Fibroblast of skin of scalp (primary cell): Measurements from ENCODE around the gene OMG.

Experiments used
- DNase-seq: peaks from one replicate; pipeline ENCODE4 v3.0.0-alpha.2; 2013

Gene OMG

DNA sequence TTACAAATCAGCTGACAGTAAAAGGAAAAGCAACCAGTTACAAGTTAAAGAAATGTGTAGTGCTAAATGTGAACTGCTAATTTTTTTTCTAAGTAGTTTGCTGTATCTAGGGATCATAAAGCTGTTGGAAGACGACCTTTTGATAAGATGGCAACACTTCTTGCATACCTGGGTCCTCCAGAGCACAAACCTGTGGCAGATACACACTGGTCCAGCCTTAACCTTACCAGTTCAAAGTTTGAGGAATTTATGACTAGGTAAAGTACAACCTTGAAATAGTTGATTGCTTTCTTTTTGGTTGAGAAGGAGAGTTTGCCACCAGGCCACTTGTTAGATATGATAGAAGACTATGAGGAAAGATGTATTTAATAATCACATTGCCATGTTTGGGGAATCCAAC lies 35.4 kb downstream of the OMG start:
- no peak for DNase-seq

DNA sequence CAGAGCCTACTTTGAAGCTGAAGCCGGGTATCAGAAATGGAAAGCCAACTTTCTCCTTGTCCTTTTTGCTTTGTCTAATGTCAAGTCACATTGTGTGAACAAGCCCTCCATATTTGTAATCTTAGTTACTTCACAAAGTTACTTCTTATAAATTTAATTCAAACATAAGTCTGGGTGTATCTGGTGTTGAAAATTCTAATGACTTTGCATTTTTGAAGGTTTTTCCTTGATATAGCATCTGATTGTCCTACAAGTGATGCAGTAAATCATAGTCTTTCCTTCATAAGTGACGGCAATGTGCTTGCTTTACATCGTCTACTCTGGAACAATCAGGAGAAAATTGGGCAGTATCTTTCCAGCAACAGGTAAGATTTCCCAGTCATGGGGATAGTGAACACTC lies 36.9 kb downstream of the OMG start:
- DNase-seq: no peak

DNA sequence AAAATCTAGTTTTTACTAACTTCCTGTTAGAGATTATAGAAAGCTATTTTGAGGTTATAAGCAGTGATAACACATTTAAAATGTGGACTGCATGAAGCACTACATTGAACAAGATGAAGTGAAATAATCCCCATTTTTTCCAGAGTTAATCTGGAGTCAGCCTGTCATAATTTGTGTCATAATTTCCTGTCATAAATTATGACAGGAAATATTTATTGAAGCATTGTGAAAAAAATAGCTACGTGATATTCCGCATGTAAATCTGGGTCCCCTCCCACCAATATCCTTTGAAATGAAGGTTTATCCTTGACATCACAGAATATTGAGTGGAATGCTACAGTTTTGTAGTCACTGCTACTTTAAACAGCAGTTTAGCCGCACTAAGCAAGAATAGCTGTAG lies 40.1 kb downstream of the OMG start:
- DNase-seq: no peak

DNA sequence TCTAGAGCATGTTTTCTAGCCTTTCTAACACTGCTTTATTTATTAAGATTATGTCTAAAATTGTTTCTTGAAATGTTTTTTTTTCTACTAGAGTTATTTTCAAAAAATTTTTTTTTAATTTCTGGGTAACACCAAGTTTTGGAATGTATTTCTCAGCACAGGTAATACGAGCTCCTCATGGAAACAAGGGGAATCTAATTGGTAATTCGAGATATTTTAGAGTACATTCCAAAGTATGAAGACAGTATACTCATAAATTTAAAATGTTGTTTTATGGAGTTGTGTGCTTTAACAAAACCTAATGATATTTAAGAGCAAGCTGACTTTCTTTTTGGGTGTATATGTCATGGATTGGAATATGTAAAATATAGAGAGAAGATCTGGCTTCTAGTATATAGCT lies 42.4 kb downstream of the OMG start:
- DNase-seq: no peak

DNA sequence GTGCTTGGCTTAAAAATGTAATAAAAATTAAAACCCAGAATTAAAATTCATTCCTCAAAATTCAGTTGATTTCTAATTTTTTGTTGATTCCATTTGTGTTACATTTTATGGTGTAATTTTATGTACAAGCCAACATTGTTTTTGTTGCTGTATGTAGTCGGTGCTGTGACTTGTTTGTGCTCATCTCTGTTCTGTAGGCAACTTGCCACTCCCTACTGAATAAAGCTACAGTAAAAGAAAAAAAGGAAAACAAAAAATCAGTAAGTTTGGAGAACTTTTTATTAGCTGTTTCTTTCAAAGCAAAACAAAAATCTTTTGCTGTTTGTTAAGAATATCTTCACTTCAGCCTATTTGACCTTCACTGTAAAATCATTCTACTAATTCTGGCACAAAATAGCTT lies 44.3 kb downstream of the OMG start:
- DNase-seq: no peak

DNA sequence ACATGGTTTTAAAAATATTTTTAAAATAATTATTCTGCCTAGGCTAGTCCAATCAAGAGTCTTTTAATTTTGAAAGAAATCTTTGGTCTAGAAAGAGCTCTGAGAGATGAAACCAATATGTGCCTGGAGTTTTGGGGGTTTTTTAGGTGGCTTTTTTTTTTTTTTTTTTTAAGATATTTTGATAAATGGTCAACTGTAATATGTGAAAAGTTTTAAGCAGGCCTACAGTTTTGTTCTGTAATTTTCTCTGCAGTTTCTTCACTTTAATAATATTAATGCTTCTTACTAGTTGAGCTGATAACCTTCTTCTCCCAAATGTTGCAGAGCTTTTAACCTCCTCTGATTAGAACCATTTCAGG lies 45.1 kb downstream of the OMG start:
- no peak for DNase-seq

DNA sequence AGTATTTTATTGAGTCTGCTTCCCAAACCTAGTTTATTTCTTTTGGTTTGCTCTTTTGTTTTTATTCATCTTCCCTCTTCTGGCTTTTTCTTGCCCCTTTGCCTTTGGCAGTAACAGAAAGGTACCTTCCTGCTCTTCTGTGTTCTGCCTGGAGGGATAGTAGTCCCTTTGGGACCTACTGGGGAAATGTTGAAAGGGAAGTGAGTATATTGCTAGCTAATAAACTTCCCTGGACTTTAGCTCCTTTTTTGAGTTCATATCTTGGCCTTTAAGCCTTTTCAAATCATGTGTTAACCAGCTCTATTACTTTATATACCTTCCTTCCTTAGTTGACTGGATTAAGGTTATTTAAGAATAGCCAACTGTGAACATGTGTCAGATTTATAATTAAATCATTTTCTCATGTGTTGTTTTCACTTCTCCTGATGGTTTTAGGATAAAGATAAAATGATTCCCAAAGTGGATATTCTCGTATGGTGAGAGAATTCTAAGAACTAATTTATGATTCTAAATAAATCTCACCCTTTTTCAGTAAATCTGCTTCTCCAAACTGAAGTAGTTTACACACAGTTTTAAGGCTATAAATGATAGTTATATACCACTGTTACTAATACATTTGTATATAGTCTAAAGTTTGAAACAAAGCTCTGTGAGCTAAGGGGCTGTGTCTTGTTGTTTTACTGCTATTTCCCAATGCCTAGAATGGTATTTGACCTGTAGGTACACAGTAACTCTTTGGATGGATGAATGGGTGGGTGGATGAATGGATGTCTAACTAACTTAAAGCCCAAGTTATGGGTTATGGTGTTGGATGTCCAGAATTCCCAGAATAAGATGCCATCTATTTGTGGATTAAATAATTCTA lies 45.7 kb downstream of the OMG start:
- DNase-seq: no peak

DNA sequence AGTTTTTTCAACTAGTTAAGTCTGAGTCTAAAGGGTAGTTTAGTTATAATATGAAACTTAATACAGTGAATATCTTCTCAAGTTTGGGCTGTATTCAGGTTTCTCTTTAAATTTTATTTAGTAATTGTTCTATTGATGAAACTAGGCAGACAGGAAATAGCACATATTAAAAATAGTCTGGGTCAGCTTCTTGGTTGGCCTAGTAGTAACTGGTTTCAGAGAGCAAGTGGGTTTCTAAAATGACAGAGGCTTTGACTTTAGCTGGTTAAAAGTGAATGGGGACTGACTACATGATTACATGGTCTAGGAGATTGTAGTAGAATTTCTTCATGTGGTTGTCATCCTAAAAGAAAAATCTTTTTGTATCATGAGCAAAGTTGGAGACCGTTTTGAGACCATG lies 46.8 kb downstream of the OMG start:
- no peak for DNase-seq

DNA sequence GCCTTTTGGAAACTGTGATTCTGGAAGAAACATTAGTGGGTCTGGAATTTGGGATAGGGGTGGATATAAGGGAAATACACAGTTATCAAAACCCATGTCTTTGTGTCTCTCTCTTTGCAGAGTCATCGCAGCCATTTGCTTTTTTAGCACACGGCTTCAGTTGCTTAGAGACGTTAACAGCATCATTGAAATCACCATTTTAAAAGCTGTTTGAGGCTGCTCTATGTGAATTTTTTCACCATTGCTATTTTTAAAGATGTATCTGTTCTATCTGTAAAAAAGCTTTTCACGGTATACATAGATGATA lies 47.3 kb downstream of the OMG start:
- DNase-seq: no peak

DNA sequence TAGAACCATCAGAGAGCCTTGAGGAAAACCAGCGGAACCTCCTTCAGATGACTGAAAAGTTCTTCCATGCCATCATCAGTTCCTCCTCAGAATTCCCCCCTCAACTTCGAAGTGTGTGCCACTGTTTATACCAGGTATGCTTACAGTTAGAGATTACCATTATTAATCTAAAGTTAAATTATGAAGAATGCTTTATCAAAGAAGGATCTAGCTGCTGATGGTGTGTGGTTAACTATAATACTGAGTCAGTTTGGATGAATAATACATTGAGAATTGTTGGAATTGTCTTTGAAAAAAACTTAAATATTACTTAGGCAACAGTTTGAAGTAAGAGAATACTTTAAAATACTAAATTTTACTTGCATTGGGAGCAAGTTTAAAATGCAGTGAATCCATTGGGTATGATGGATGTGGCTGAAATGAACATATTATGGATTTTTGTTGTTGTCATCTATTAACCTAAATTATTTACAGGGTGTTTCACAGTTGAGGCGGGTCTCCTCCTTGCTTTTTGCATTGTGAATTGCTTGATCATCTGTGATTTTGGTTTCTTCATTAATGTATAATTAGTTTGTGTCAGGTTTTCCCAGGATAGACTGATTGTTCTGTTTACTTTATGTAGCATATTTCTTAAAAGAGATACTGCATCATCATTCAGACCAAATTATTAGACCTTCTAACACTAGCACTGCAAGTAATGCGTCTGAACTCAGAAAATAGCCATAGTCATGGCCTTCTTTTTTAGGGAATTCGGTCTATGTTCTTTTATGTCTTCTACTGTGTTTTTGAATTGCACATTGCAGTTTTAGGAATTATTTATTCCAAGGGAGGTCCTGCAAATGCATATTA lies 47.8 kb downstream of the OMG start:
- peak; percentile 74 for DNase-seq
